MM.1S (cell line): ENCODE results near the gene CTCF.

Experiments used
- DNase-seq: peaks from one replicate; pipeline ENCODE4 v3.0.0-alpha.2; 2015
- H2AFZ ChIP-seq: fragments of 300-600 bp; sonication (generic); 2 replicates; pipeline ENCODE4 v1.6.0; 2016; ENCODE audit warnings: antibody characterized with exemption, low read length
- H3F3A ChIP-seq: fragments of 300-600 bp; sonication (generic); 2 replicates; pipeline ENCODE4 v1.6.1; 2016; ENCODE audit warnings: mild to moderate bottlenecking, antibody characterized with exemption, low read length, moderate library complexity, mixed read lengths; ENCODE audit not compliant: insufficient read depth
- H3K27ac ChIP-seq: fragments of 300-600 bp; sonication (generic); 2 replicates; pipeline ENCODE4 v1.5.1; 2016; ENCODE audit warnings: mild to moderate bottlenecking, low read length
- H3K27me3 ChIP-seq: fragments of 300-600 bp; sonication (generic); replicated peaks from 2 replicates; pipeline ENCODE4 v1.6.0; 2016; ENCODE audit warnings: low read length; ENCODE audit not compliant: insufficient read depth
- H3K36me3 ChIP-seq: fragments of 300-600 bp; sonication (generic); replicated peaks from 2 replicates; pipeline ENCODE4 v1.6.1; 2016; ENCODE audit warnings: mild to moderate bottlenecking, low read length, mixed read lengths; ENCODE audit not compliant: insufficient read depth
- H3K4me1 ChIP-seq: fragments of 300-600 bp; sonication (generic); 2 replicates; pipeline ENCODE4 v1.6.1; 2016; ENCODE audit warnings: low read length, mixed read lengths
- H3K4me2 ChIP-seq: fragments of 300-600 bp; sonication (generic); 2 replicates; pipeline ENCODE4 v1.6.0; 2016; ENCODE audit warnings: low read depth, low read length
- H3K4me3 ChIP-seq: fragments of 300-600 bp; sonication (generic); 2 replicates; pipeline ENCODE4 v1.5.1; 2016; ENCODE audit warnings: low read length, mixed read lengths
- H3K79me2 ChIP-seq: fragments of 300-600 bp; sonication (generic); 2 replicates; pipeline ENCODE4 v1.6.1; 2016; ENCODE audit warnings: mixed run types, low read length, mixed read lengths
- H3K9ac ChIP-seq: fragments of 300-600 bp; sonication (generic); 2 replicates; pipeline ENCODE4 v1.6.1; 2016; ENCODE audit warnings: low read length, mixed read lengths
- H3K9me2 ChIP-seq: fragments of 300-600 bp; sonication (generic); replicated peaks from 2 replicates; pipeline ENCODE4 v1.6.1; 2016; ENCODE audit warnings: mild to moderate bottlenecking, low read length, mixed read lengths; ENCODE audit not compliant: insufficient read depth
- H3K9me3 ChIP-seq: fragments of 300-600 bp; sonication (generic); replicated peaks from 2 replicates; pipeline ENCODE4 v1.6.1; 2016; ENCODE audit warnings: mild to moderate bottlenecking, low read length, mixed read lengths; ENCODE audit not compliant: insufficient read depth
- H4K20me1 ChIP-seq: fragments of 300-600 bp; sonication (generic); 2 replicates; pipeline ENCODE4 v1.6.1; 2016; ENCODE audit warnings: mild to moderate bottlenecking, low read length, moderate library complexity, mixed read lengths; ENCODE audit not compliant: insufficient read depth
- EZH2 ChIP-seq: fragments of 300-600 bp; sonication (generic); optimal IDR thresholded peaks from 2 replicates; pipeline ENCODE3; 2017; ENCODE audit warnings: low read depth, mild to moderate bottlenecking, antibody characterized with exemption, low read length, mixed read lengths
- EZH2phosphoT487 ChIP-seq: fragments of 300-600 bp; sonication (generic); IDR thresholded peaks from 2 replicates; pipeline ENCODE4 v1.6.1; 2018; ENCODE audit warnings: antibody characterized with exemption, low read length
- TF ChIP-seq, protein P1 (sequence below): fragments of 300-600 bp; sonication (generic); IDR thresholded peaks from 2 replicates; pipeline ENCODE4 v1.5.1; 2016; ENCODE audit warnings: antibody characterized with exemption, low read length, mixed read lengths

CTCF gene

DNA sequence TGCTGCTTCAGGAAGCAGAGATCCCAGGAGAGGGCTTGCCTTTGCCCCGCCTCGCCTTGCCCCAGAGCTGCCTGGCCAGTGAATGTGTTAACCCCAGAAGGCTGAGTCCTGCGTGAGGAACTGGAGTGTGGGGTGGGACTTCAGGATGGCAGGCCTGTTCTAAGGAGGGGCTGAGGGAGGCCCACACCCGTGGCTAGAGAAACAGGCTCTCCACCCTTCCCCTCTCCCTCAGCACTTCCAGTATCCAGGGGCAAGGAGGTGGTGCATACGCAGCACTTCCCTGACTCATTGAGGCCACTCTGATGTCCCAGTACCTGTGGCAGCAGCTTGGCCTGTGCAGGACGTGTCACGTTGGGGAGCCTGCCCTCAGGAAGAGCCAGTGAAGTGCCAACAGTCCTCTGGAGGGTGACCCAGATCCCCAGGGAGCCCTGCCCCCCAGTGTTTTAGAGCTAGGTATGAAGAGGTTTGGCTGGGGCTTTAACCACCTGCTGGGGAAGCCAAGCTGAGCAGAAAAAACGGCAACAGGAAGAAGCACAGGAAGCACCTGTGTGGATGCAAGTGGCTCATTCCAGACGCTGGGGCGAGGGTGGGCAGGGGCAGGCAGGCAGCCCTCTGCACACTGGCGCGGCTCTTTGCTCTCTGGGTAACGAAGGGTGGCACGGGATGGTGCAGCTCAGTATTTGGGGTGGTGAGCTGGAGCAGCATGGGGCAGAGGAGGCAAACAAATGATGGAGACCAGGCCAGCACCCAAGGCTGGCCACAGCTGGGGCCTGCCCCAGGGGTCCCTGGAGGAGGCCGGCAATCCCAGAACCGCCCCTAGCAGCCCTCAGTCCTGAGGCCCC is 14.7 kb upstream of the CTCF start:
- Histone ChIP-seq H3K4me2 (peak overlapping the region; percentile 94), H4K20me1 (no peaks in the 10 kb centered on the region), H3K9me2 (no peaks in the 10 kb centered on the region), H3K9ac (peak overlapping the region; percentile 72), H3K4me1 (peaks cover 93% of the 10 kb centered on the region), H3K4me3 (peak overlapping the region; percentile 61), H3K79me2 (peaks cover 66% of the 10 kb centered on the region), H3K36me3 (no peaks in the 10 kb centered on the region), H3K9me3 (no peaks in the 10 kb centered on the region), H3K27me3 (no peaks in the 10 kb centered on the region), H2AFZ (no peak overlapping the region), H3F3A (peaks cover 54% of the 10 kb centered on the region), H3K27ac (peak overlapping the region; percentile 98)
- TF ChIP-seq, protein P1, sequence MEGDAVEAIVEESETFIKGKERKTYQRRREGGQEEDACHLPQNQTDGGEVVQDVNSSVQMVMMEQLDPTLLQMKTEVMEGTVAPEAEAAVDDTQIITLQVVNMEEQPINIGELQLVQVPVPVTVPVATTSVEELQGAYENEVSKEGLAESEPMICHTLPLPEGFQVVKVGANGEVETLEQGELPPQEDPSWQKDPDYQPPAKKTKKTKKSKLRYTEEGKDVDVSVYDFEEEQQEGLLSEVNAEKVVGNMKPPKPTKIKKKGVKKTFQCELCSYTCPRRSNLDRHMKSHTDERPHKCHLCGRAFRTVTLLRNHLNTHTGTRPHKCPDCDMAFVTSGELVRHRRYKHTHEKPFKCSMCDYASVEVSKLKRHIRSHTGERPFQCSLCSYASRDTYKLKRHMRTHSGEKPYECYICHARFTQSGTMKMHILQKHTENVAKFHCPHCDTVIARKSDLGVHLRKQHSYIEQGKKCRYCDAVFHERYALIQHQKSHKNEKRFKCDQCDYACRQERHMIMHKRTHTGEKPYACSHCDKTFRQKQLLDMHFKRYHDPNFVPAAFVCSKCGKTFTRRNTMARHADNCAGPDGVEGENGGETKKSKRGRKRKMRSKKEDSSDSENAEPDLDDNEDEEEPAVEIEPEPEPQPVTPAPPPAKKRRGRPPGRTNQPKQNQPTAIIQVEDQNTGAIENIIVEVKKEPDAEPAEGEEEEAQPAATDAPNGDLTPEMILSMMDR: peak; percentile 5; the same call in 1 of the 2 replicates
- TF ChIP-seq EZH2phosphoT487: no peak
- TF ChIP-seq EZH2: no peak
- peak; percentile 95 for DNase-seq

GRCh38 chr16:67548265-67549126 is 13.8 kb upstream of the CTCF start:
- H2AFZ ChIP-seq: no peak overlapping the region
- H3K9me2 ChIP-seq: no peaks in the 10 kb centered on the region
- TF ChIP-seq, protein P1: no peak
- TF ChIP-seq EZH2: no peak
- TF ChIP-seq EZH2phosphoT487: no peak
- peaks cover 94% of the 10 kb centered on the region for H3K4me1 ChIP-seq
- H3K9ac ChIP-seq: peak overlapping the region; percentile 72
- DNase-seq: peak; percentile 47
- peak overlapping the region; percentile 94 for H3K4me2 ChIP-seq
- H3K36me3 ChIP-seq: no peaks in the 10 kb centered on the region
- H3K27me3 ChIP-seq: no peaks in the 10 kb centered on the region
- H3K27ac ChIP-seq: peak overlapping the region; percentile 98
- peak overlapping the region; percentile 61 for H3K4me3 ChIP-seq
- H3K79me2 ChIP-seq: peaks cover 73% of the 10 kb centered on the region
- H3F3A ChIP-seq: peaks cover 63% of the 10 kb centered on the region
- no peaks in the 10 kb centered on the region for H4K20me1 ChIP-seq
- H3K9me3 ChIP-seq: no peaks in the 10 kb centered on the region

DNA sequence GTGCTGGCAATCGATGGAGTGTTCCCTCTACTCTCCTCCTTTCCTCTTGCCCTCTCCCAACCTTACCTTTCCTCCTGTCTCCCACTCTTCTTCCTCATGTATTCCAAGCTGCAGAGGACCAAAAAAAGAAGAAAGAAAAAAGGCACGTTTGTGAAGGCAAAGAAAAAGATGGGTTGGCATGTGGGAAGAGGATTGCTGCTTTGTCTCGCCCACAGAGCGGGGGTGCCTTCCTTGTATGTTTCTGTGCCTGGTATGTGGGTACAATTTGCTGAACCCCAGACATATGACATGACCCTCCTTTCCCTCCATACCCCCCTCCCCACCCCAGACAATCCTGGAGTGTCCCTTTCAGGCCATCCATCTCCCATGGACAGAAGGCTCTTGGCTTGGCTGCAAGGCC is 13.1 kb upstream of the CTCF start:
- no peaks in the 10 kb centered on the region for H3K9me2 ChIP-seq
- H3K36me3 ChIP-seq: no peaks in the 10 kb centered on the region
- H3F3A ChIP-seq: peaks cover 56% of the 10 kb centered on the region
- no peaks in the 10 kb centered on the region for H4K20me1 ChIP-seq
- no peak overlapping the region for H3K4me3 ChIP-seq
- TF ChIP-seq, protein P1: no peak
- TF ChIP-seq EZH2 (no peak), EZH2phosphoT487 (no peak)
- H3K9me3 ChIP-seq: no peaks in the 10 kb centered on the region
- H2AFZ ChIP-seq: no peak overlapping the region
- H3K27me3 ChIP-seq: no peaks in the 10 kb centered on the region
- H3K9ac ChIP-seq: no peak overlapping the region
- peaks cover 73% of the 10 kb centered on the region for H3K79me2 ChIP-seq
- peaks cover 92% of the 10 kb centered on the region for H3K4me1 ChIP-seq
- DNase-seq: no peak
- peak overlapping the region; percentile 98 for H3K27ac ChIP-seq
- H3K4me2 ChIP-seq: no peak overlapping the region
